Kidney glomerular epithelial cell (primary cell): ENCODE data around the gene SPACA6.

Experiments
- DNase-seq: peaks from one replicate; lab custom pipeline; 2025; lab: John Stamatoyannopoulos, UW

The SPACA6 gene

DNA sequence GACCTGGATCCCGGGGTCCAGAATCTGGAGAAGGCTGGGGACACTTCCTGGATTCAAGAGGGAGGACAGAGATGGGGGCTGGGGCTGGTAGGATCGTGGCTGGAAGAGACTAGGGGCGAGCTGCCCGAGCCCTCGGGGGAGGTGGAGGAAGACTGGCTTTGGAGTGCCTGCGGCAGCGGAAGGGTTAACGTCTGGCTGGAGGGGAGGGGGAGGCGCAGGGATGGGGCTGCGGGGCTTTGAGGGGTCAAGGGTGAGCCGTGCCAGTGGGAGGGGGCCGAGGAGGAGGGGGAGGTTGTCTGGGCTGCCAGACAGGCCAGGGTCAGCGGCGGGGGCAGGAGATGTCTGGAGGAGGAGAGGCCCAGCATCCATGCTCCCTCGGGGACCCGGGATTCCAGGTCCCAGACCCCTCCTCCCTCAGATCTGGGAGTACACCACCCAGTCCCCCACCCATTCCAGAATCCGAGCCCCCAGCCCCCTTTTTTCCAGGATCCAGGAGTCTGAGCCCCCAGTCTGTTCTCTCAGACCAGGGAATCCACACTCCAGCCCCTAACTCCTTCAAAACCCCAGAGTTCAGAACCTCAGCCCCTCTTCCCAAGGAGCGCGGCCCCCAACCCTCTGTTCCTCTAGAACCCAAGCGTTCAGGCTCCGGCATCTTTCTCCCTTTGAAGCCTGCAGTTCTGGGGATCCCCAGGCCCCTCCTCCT is 3.2 kb upstream of the SPACA6 start:
- peak; percentile 20 for DNase-seq

DNA sequence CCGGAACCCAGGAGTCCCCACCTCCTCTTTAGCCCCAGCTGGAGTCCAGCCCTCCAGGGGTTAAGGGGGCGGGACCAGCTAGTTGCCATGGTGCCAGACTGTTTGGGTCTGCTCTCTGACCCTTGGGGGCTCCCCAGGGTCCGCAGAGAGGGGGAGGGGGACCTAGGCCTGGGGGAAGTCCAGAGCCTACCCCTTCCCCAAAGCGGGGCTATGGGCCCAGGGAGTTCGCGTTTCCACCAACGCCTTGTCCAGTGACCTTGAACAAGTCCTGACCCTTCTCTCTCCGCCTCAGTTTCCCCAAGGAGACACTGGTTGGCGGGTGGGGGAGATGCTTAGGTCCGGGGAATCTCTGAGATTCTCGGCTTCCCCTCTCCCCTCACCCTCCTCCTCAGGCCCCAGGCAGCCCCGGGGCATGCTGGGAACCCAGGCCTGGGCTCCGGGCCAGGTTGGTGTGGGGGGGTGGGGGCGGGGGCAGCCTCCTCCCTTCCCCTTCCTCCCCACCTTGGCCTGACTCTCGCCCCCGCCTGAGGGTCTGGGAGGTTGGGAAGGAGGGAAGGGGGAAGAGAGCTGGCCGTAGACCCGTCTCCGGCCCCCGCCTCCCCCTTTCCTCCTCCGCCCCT is 2.6 kb upstream of the SPACA6 start:
- peak; percentile 61 for DNase-seq

DNA sequence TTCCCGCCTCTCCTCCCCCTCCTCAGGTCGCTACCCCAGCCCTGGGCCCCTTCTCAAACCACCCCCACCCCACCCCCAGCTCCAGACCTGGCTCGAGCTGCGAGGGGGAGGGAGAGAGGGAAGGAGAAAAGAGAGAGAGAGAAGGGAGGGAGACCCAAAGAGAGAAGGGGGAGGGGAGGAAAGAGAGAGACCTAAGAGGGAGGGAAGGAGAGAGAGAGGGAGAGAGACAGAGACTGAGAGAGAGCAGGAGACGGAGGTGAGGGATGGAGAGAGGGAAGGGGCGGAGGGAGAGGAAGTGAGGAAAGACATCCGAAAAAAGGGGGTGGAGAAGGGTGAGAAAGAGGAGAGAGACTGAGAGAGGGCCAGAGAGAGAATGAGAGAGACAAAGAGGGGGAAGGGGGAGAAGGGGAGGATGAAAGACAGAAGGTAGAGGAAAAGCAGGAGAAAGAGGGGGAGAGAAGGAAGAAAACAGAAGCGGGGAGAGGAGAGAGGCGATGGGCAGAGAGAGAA is 2.0 kb upstream of the SPACA6 start:
- peak; percentile 40 for DNase-seq

DNA sequence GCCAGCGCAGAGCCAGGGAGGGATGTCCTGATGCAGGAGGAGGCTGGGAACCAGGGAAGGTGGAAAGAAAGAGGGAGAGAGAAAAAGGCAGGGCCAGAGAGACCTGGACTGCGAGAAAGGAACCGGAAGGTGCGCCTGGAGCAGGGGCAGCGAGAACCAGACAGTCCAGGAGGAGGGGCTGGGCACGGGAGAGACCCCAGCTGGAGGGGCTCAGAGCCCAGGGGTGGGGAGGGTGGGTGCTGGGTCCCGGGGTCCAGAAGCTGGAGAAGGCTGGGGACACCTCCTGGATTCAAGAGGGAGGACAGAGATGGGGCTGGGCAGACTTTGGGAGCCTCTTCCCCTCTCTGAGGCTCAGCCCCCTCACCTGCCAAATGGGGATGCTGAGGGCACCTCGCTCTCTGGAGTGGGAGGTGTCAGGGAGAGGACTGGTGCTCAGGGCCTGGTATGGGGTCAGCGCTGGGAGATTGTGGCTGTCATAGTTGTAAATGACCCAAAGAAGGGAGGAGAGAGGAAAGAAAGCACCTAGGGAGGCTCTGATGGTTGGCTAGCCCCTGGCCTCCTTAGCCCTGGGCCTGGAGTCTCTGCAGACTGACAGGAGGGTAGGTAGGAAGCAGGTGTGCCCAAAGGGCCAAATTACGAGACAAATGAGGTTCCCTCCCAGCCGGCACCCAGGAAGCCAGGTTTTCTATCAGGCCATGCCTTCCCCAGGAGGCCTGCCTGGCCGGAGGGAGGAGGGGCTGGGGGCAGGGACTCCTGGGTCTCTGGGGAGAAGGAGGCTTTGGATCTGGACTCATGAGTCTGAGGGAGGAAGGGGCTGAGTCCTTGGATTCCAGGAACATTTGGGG is 1.3 kb upstream of the SPACA6 start:
- DNase-seq = no peak

DNA sequence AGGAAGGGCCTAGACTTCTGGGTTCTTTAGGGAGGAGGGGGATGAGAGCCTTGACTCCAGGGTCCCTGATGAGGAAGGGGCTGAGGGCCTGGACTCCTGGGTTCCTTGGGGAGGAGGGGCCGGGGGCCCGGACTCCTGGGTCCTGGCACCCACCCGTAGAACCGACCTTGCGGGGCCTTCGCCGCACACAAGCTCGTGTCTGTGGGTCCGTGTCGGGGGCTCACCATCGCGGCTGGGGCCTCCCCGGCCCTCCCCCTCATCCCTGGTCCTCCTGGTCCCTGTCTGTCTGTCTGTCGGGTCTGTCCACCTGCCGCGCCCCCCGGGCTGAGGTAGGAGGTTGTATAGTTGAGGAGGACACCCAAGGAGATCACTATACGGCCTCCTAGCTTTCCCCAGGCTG is 662 bp upstream of the SPACA6 start:
- no peak for DNase-seq

DNA sequence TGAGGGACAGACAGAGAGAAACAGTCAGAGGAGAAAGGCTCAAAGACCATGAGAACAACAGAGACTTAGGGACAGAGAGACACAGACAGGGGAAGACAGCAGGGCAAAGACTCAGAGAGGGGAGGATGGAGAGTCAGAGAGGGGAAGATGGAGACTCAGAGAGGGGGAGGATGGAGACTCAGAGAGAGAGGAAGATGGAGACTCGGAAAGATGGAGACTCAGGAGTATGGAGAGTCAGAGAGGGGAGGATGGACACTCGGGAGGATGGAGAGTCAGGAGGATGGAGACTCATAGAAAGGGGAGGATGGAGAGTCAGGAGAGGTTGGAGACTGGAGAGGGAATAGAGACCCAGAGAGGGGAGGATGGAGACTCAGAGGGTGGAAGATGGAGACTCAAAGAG is 689 bp downstream of the SPACA6 start:
- no peak for DNase-seq

DNA sequence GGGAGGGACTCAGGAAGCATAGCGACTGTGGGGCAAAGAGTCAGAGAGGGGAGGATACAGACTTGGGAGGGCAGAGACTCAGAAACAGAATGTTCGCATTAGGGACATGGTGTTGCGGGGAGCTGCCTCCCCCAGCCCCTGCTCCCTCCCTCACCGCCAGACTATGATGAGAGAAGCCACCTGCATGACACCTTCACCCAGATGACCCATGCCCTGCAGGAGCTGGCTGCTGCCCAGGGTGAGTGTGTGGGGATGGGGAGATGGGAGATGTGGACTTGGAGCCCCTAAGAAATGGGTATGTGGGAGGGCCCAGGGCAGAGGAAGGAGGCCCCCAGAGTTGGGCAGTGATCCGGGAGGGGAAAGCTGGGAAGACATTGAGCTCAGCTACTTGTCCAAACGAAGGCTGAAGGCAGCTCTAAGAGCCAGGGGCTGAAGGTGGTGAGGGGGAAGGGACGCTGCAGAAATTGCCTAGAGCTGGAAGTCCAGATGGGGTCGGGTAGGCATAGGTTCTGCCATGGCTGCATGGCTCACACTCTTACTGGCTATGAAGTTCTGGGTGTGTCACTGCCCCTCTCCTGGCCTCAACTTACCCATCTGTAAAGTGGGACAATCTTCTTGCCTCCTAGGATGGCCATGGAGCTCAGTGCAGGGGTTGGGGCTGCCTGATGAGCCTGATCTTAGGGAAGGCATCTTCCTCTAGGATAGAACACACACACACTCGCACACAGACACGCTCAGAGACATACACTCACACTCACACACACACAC is 1.4 kb downstream of the SPACA6 start:
- DNase-seq = no peak

DNA sequence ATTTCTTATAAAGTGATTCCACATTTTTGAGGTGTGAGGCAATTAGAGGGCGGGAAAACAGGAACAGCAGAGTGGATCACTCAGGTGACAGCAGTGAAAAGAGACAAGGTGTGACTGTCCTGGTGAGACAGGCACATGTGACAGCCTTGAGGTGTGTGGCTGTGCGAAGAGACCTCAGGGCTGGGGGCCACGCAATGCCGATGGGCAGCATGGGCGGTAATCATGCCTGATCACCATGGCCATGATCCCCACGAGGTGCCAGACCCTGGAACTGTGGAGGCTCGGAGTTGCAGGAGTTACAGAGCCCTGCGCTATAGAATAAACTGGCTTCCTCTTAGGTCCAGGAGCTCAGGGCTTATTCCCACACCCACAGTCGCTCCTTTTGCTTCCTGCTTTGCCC is 2.0 kb downstream of the SPACA6 start:
- no peak for DNase-seq

DNA sequence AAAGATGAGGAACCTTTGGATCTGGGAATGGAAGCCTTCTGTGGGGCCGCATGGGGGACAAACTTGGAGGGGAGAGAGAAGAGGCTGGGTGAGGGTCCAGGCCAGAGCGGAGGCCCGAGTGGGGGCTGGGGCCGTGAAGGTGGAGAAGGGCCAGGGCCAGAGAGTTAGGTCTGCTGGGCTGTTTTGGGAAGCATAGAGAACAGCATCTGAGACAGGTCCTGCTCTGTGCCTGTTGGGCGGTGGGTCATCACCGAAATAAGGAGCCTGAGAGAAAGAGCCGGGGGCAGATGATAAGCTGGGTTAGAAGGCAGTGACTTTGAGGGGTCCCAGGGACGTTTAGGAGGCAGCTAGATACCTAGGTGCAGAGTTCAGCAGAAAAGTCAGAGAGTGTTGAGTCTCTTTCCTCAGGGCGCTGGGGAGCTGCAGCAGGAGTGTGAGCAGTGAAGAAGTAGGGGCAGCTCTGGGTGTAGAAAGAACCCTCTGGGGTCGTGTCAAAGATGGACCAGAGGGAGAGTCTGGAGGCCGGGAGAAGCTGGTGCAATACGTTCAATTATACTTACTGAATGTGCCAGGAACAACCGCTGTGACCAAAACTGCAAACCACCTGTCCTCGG is 2.7 kb downstream of the SPACA6 start:
- DNase-seq = no peak

DNA sequence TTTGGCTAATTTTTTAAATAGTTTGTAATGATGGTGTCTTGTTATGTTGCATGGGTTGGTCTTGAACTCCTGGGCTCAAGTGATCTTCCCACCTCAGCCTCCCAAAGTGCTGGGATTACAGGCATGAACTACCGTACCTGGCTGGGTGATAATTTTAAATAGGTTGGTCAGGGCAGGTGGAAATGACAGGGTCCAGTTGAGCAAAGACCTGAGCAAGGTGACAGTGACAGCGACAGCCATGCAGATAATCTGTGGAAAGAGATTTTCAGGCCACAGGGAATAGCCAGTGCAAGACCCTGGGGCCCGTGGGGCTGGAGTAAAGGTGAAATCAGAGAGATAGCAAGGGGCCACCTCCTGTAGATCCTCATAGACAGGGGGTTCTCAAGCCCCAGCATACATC is 3.5 kb downstream of the SPACA6 start:
- no peak for DNase-seq

DNA sequence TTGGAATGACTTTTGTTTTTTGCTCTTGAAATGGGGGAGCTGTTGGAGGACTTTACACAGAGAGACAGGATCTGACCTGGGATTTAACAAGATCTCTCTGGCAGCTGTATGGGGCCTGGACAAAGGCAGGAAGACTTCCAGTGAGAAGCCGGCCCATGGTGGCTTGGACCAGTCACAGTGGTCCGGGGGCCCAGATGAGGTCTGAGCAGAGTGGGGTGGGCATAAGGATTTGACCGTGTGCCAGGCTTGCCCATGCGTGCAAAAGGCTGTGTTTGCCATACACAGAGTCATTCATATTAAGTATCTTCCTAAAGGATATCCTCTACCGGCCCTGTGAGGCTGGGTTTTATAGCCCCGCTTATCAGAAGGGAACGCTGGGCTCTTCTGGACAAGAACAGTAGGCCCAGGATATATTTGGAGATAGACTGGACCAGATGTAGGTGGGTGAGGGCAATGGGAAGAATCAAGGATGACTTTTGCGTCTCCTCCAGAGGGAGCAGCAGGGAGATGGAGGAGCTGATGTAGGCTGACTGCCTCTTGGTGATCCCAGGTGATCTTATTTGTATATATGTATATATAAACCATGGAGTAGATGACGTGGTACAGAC is 4.1 kb downstream of the SPACA6 start:
- no peak for DNase-seq

DNA sequence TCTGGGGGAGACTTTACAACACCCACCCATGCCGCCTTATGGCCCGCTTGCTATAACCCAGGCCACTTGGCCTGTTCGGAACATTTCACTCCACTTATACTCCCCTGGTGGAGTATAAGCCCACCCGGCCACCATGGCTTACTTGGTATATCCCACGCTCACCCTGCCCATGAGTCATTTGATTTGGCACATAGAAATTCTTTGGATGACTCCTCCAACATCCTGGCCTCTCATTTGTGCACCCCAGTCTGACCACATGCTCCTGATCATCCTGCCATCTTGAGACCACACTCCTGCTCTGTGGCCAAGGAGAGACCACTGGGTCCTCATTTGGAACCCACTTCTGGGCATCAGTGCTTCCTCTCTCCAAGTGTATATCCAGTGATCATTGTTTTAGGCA is 5.2 kb downstream of the SPACA6 start:
- no peak for DNase-seq

DNA sequence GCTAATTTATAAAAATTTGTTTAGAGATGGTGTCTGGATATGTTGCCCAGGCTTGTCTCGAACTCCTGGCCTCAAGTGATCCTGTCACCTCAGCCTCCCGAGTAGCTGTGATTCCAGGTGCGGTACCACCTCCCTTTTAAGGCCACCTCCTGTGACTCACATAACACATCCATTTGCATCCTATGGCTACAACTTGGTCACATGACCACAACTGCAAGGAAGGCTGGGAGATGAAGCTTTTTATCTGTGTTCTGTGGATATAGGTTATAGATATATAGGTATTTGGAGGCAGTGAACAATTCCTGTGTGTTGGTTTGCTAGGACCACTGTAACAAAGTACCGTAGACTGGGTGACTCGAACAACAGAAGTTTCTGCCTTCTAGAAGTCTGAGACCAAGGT is 6.0 kb downstream of the SPACA6 start:
- DNase-seq = no peak

DNA sequence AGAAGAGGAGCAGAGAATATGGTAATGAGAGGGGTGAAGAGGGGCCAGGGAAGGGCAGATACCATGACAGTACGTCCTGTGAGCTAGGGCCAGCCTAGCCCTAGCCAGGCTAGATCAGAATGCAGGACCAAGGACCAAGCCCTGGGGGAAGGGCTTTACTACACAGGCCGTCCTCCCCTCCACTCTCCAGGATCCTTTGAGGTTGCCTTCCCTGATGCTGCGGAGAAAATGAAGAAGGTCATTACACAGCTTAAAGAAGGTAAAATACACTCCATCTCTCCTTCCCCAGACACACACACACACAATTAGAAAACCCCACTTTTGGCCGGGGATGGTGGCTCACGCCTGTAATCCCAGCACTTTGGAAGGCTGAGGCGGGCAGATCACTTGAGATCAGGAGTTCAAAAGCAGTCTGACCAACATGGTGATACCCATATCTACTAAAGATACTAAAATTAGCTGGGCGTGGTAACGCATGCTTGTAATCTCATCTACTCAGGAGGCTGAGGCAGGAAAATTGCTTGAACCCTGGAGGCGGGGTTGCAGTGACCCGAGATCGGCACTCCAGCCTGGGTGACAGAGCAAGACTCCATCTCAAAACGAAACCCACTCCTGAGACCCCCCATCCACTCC is 8.5 kb downstream of the SPACA6 start:
- DNase-seq = no peak

DNA sequence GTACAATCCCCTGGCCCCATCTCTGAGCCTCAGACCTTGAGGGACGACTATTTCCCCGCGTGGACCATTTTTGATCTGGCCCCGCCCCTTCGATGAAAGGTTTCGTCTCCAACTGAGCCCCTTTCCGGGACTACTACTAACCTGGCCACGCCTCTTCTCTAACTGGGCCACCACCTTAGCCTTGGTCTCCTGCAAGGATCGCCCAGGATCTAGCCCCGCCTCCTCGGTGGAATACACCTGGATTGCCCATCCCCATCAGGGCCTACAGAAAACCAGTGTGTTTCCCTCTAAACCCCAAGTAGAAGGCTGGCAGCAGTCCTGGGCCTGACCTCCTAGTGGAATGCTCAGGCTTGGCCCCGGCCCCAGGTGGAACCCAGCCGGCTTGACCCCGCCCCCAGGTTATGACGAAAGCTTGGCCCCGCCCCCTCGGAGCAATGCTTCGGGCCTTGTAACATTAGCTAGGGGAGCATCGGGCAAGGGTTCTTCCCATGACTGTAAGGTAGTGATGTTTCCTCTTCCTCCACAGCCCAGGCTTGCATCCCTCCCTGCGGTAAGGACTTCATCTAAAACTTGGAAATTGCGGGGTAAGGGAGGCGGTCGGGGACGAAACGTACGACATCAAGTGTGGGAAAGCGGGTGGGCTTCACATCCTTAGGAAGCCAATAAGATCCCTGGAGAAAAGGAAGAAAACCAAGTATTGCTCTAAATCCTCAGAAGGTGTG is 9.1 kb downstream of the SPACA6 start:
- DNase-seq = no peak

DNA sequence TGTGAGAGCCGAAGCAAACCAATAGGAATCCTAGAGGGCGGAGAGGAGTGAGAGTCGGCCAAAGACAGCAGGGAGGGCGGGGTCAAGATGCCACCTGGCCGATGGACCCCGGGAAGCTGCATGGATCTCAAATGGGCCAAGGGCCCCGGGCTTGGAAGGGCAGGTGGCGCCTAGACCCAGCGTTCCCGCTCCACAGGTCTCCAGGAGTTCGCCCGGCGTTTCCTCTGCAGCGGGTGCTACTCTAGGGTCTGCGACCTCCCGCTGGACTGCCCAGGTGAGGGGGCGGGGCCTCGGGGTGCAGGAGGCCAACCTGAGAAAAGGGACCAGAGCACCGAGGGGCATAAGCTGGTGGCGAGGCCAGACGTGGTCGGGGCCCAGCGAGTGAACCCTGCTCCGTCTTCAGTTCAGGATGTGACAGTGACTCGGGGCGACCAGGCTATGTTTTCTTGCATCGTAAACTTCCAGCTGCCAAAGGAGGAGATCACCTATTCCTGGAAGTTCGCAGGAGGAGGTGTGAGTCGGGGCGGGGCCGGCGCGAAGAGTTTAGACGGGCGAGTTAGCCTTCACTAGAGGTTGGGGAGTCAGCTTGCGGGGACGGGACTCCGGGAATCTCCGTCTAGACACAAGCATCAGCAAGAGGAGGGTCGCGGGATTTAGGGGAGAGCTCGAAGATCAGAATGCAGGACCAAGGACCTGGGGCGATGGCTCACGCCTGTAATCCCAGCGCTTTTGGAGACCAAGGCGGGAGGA is 9.9 kb downstream of the SPACA6 start:
- no peak for DNase-seq

DNA sequence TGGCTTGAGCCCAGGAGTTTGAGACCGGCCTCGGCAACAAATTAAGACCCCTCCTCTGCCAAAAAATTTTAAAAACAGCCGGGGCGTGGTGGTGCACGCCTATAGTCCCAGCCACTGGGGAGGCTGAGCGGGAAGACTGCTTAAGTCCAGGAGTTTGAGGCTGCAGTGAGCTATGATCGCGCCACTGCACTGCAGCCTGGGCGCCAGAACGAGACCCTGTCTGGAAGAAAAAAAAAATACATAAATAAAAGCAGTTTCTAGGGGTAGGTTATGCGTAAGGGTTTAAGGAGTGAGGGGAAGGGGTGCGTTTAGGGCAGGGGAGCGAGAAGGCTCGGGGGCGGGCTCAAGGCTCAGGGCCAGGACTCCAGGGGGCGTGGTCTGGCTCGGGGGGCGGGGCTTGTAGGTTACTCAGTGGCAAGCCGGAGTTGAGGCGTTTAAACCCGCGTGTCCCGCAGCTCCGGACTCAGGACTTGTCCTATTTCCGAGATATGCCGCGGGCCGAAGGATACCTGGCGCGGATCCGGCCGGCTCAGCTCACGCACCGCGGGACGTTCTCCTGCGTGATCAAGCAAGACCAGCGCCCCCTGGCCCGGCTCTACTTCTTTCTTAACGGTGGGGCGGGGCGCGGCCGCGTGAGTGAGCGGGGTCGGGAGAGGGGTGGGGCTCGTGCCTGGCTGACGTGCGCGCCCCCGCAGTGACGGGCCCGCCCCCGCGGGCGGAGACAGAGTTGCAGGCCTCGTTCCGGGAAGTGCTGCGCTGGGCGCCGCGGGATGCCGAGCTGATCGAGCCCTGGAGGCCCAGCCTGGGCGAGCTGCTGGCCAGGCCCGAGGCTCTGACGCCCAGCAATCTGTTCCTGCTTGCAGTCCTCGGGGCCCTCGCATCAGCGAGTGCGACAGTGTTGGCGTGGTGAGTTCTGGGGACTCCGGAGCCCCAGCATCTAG is 10.7 kb downstream of the SPACA6 start:
- DNase-seq = peak; percentile 77

DNA sequence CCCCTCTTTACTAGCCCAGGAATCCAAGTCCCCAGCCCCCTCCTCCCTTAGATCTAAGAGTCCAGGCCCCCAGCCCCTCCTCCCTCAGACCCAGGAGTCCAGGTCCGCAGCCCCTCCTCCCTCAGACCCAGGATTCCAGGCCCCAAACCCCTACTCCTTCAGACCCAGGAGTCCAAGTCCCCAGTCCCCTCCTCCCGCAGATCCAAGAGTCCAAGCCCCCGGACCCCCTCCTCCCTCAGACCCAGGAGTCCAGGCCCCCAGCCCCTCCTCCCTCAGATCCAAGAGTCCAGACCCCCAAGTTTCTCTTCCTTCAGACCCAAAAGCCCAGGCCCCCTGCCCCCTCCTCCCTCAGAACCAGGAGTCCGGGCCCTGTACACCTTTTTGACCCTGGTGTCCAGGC is 11.5 kb downstream of the SPACA6 start:
- no peak for DNase-seq
